Karpas-422 (cell line): ENCODE results near the gene GOT1. TPM values are rescaled to one million over a fixed set of nuclear protein-coding genes. Genes with fewer than 3 reads are reported as not detected.
A peak's percentile ranks its signal among the peaks of the same experiment; 100 is the strongest.

ENCODE experiments used
- DNase-seq: peaks from one replicate; pipeline ENCODE4 v3.0.0-alpha.2; 2015
- H2AFZ ChIP-seq: fragments of 200-600 bp; sonication (generic); 2 replicates; pipeline ENCODE4 v1.6.1; 2014; ENCODE audit warnings: antibody characterized with exemption, low read length, mixed read lengths
- H3K27ac ChIP-seq: fragments of 200-600 bp; sonication (generic); 2 replicates; pipeline ENCODE4 v1.5.1; 2014; ENCODE audit warnings: mild to moderate bottlenecking, low read length, moderate library complexity
- H3K27me3 ChIP-seq: fragments of 200-600 bp; sonication (generic); 2 replicates; pipeline ENCODE4 v1.6.1; 2014; ENCODE audit warnings: low read length, mixed read lengths
- H3K36me3 ChIP-seq: fragments of 200-600 bp; sonication (generic); 2 replicates; pipeline ENCODE4 v1.6.1; 2014; ENCODE audit warnings: low read length, mixed read lengths; ENCODE audit not compliant: insufficient read depth
- H3K4me1 ChIP-seq: fragments of 200-600 bp; sonication (generic); 2 replicates; pipeline ENCODE4 v1.6.1; 2014; ENCODE audit warnings: mild to moderate bottlenecking, low read length, mixed read lengths
- H3K4me2 ChIP-seq: fragments of 200-600 bp; sonication (generic); 2 replicates; pipeline ENCODE4 v1.6.1; 2014; ENCODE audit warnings: low read length, low read depth, mild to moderate bottlenecking; ENCODE audit not compliant: poor library complexity, severe bottlenecking
- H3K4me3 ChIP-seq: fragments of 200-600 bp; sonication (generic); 2 replicates; pipeline ENCODE4 v1.5.1; 2014; ENCODE audit warnings: mild to moderate bottlenecking, antibody characterized with exemption, low read length, mixed read lengths
- H3K79me2 ChIP-seq: fragments of 200-600 bp; sonication (generic); 2 replicates; pipeline ENCODE4 v1.6.1; 2014; ENCODE audit warnings: mild to moderate bottlenecking, low read length, mixed read lengths
- H3K9ac ChIP-seq: fragments of 200-600 bp; sonication (generic); 2 replicates; pipeline ENCODE4 v1.6.0; 2014; ENCODE audit warnings: low read length
- H3K9me2 ChIP-seq: fragments of 200-600 bp; sonication (generic), shearing (Covaris generic); replicated peaks from 2 replicates; pipeline ENCODE4 v1.6.0; 2014; ENCODE audit warnings: mild to moderate bottlenecking, low read length, moderate library complexity; ENCODE audit not compliant: insufficient read depth
- H3K9me3 ChIP-seq: fragments of 300-700, 200-600 bp; sonication (generic); 2 replicates; pipeline ENCODE4 v1.6.1; 2014; ENCODE audit warnings: low read length, mixed read lengths
- H4K20me1 ChIP-seq: fragments of 200-600 bp; sonication (generic); 2 replicates; pipeline ENCODE4 v1.6.1; 2014; ENCODE audit warnings: mild to moderate bottlenecking, antibody characterized with exemption, low read length, low read depth; ENCODE audit not compliant: insufficient read depth
- total RNA-seq: library from RNA; depleted of rRNA; stranded (reverse); fragments of >200 nt; shearing (Covaris generic); gene quantifications from 2 replicates; pipeline ENCODE4 v1.2.3, GENCODE V29; 2014; ENCODE audit warnings: low replicate concordance

Gene GOT1
- total RNA-seq, 1 experiment from 2014 or later = 34.1 TPM

GRCh38 chr10:99430116-99430450 is 341 bp downstream of the GOT1 start:
- peak overlapping the region; percentile 80; the same call in 1 of the 2 replicates for H2AFZ ChIP-seq

GRCh38 chr10:99429517-99430095 is 818 bp downstream of the GOT1 start:
- Histone ChIP-seq H3K27me3 (no peaks in the 10 kb centered on the region), H3K9me3 (no peaks in the 10 kb centered on the region), H3K4me2 (peak overlapping the region; percentile 73), H3K79me2 (peaks cover 66% of the 10 kb centered on the region), H3K9ac (peak overlapping the region; percentile 93), H3K27ac (peak overlapping the region; percentile 59; the same call in 1 of the 2 replicates), H3K9me2 (no peaks in the 10 kb centered on the region), H2AFZ (no peak overlapping the region), H3K4me3 (peak overlapping the region; percentile 95), H3K4me1 (peaks cover 21% of the 10 kb centered on the region), H3K36me3 (peaks cover 17% of the 10 kb centered on the region; the same call in 1 of the 2 replicates), H4K20me1 (no peaks in the 10 kb centered on the region)
- no peak for DNase-seq

More at GRCh38 chr10:99430116-99430450, 341 bp downstream of the GOT1 start:
- no peaks in the 10 kb centered on the region for H3K9me2 ChIP-seq
- H3K27ac ChIP-seq = peak overlapping the region; percentile 59
- no peaks in the 10 kb centered on the region for H4K20me1 ChIP-seq
- H3K9ac ChIP-seq = peak overlapping the region; percentile 93
- H3K4me2 ChIP-seq = peak overlapping the region; percentile 73
- DNase-seq = no peak
- H3K27me3 ChIP-seq = no peaks in the 10 kb centered on the region
- H3K4me3 ChIP-seq = peak overlapping the region; percentile 95
- peaks cover 12% of the 10 kb centered on the region; the same call in 1 of the 2 replicates for H3K36me3 ChIP-seq
- peaks cover 62% of the 10 kb centered on the region for H3K79me2 ChIP-seq
- peaks cover 21% of the 10 kb centered on the region for H3K4me1 ChIP-seq
- H3K9me3 ChIP-seq = no peaks in the 10 kb centered on the region

GRCh38 chr10:99427566-99428190 is 2.7 kb downstream of the GOT1 start:
- Histone ChIP-seq H3K36me3 (peaks cover 25% of the 10 kb centered on the region; the same call in 1 of the 2 replicates), H3K4me2 (no peak overlapping the region), H3K27me3 (no peaks in the 10 kb centered on the region), H4K20me1 (no peaks in the 10 kb centered on the region), H3K27ac (no peak overlapping the region), H2AFZ (no peak overlapping the region), H3K4me3 (no peak overlapping the region), H3K9ac (no peak overlapping the region), H3K9me3 (no peaks in the 10 kb centered on the region), H3K9me2 (no peaks in the 10 kb centered on the region), H3K79me2 (peaks cover 83% of the 10 kb centered on the region), H3K4me1 (peaks cover 21% of the 10 kb centered on the region)
- no peak for DNase-seq

GRCh38 chr10:99426689-99427088 is 3.7 kb downstream of the GOT1 start:
- Histone ChIP-seq H3K36me3 (peaks cover 29% of the 10 kb centered on the region; the same call in 1 of the 2 replicates), H3K27ac (no peak overlapping the region), H2AFZ (no peak overlapping the region), H3K27me3 (no peaks in the 10 kb centered on the region), H3K4me3 (no peak overlapping the region), H3K9me3 (no peaks in the 10 kb centered on the region), H3K4me2 (no peak overlapping the region), H4K20me1 (no peaks in the 10 kb centered on the region), H3K79me2 (peaks cover 84% of the 10 kb centered on the region), H3K4me1 (peaks cover 17% of the 10 kb centered on the region), H3K9me2 (no peaks in the 10 kb centered on the region), H3K9ac (no peak overlapping the region)
- DNase-seq = no peak

GRCh38 chr10:99425204-99425603 is 5.2 kb downstream of the GOT1 start:
- Histone ChIP-seq H3K9ac (no peak overlapping the region), H3K27me3 (no peaks in the 10 kb centered on the region), H3K9me2 (no peaks in the 10 kb centered on the region), H3K4me2 (no peak overlapping the region), H3K36me3 (peaks cover 35% of the 10 kb centered on the region; the same call in 1 of the 2 replicates), H3K4me3 (no peak overlapping the region), H3K9me3 (no peaks in the 10 kb centered on the region), H3K27ac (no peak overlapping the region), H3K79me2 (peaks cover 85% of the 10 kb centered on the region), H3K4me1 (peaks cover 12% of the 10 kb centered on the region), H2AFZ (no peak overlapping the region), H4K20me1 (no peaks in the 10 kb centered on the region)
- DNase-seq = no peak

GRCh38 chr10:99424656-99425055 is 5.8 kb downstream of the GOT1 start:
- no peak overlapping the region for H3K4me2 ChIP-seq
- no peak overlapping the region for H2AFZ ChIP-seq
- H3K36me3 ChIP-seq = peaks cover 36% of the 10 kb centered on the region; the same call in 1 of the 2 replicates
- H3K9ac ChIP-seq = no peak overlapping the region
- no peak overlapping the region for H3K4me3 ChIP-seq
- H3K4me1 ChIP-seq = peaks cover 10% of the 10 kb centered on the region
- H3K79me2 ChIP-seq = peaks cover 79% of the 10 kb centered on the region
- H3K27ac ChIP-seq = no peak overlapping the region
- no peak for DNase-seq
- no peaks in the 10 kb centered on the region for H3K9me2 ChIP-seq
- H3K9me3 ChIP-seq = no peaks in the 10 kb centered on the region
- H4K20me1 ChIP-seq = no peaks in the 10 kb centered on the region
- no peaks in the 10 kb centered on the region for H3K27me3 ChIP-seq

- H4K20me1 ChIP-seq = no peaks in the 10 kb centered on the region
- no peak overlapping the region for H3K4me2 ChIP-seq
- no peak for DNase-seq
- H3K9me3 ChIP-seq = no peaks in the 10 kb centered on the region
- H3K27ac ChIP-seq = no peak overlapping the region
- H3K36me3 ChIP-seq = peaks cover 42% of the 10 kb centered on the region; the same call in 1 of the 2 replicates
- H3K79me2 ChIP-seq = peaks cover 65% of the 10 kb centered on the region
- H3K27me3 ChIP-seq = no peaks in the 10 kb centered on the region
- H2AFZ ChIP-seq = no peak overlapping the region
- H3K9ac ChIP-seq = no peak overlapping the region
- no peaks in the 10 kb centered on the region for H3K9me2 ChIP-seq
- H3K4me1 ChIP-seq = no peaks in the 10 kb centered on the region
- no peak overlapping the region for H3K4me3 ChIP-seq
These were observed 7.8 kb downstream of the GOT1 start for GRCh38 chr10:99422529-99423096.

- no peak overlapping the region for H3K9ac ChIP-seq
- DNase-seq = no peak
- no peak overlapping the region for H3K27ac ChIP-seq
- H3K9me2 ChIP-seq = no peaks in the 10 kb centered on the region
- no peaks in the 10 kb centered on the region for H3K9me3 ChIP-seq
- H3K4me1 ChIP-seq = no peaks in the 10 kb centered on the region
- H4K20me1 ChIP-seq = no peaks in the 10 kb centered on the region
- H3K27me3 ChIP-seq = no peaks in the 10 kb centered on the region
- peaks cover 54% of the 10 kb centered on the region for H3K79me2 ChIP-seq
- peaks cover 42% of the 10 kb centered on the region; the same call in 1 of the 2 replicates for H3K36me3 ChIP-seq
- no peak overlapping the region for H3K4me2 ChIP-seq
- no peak overlapping the region for H2AFZ ChIP-seq
- no peak overlapping the region for H3K4me3 ChIP-seq
These were observed 9.1 kb downstream of the GOT1 start for GRCh38 chr10:99421233-99421739.
